ENCODE data around the gene NFIC.

- no peak for TF ChIP-seq GATA2 (IDR thresholded peaks at IDR 0.05; ENCODE audit: low read depth, low read length)
- no peak for TF ChIP-seq GATA3 (IDR thresholded peaks at IDR 0.05; ENCODE audit: low read depth, low read length)
Measured at GRCh38 chr19:3336680-3337523, 29.5 kb upstream of the NFIC start.

Measured in SH-SY5Y (cell line).